K562 (cell line): Measurements from ENCODE around the gene DHDDS. TPM values are rescaled to one million over a fixed set of nuclear protein-coding genes. Genes with fewer than 3 reads are reported as not detected.

ENCODE experiments used
- ATF7 ChIP-seq: fragments of 450-650 bp; IDR thresholded peaks from 2 replicates; pipeline ENCODE4 v1.7.1; 2014; ENCODE audit warnings: mild to moderate bottlenecking, moderate library complexity
- CCAR2 ChIP-seq: fragments of 200-400 bp; formaldehyde crosslinking; IDR thresholded peaks from 2 replicates; pipeline ENCODE4 v1.6.1; 2017; ENCODE audit warnings: mild to moderate bottlenecking, low read depth, low read length
- CREM ChIP-seq: IDR thresholded peaks from 2 replicates; pipeline ENCODE4 v1.6.1; 2014; ENCODE audit warnings: antibody characterized with exemption, low read depth
- CTCFL ChIP-seq: IDR thresholded peaks from 2 replicates; pipeline ENCODE4 v1.6.1; 2011; ENCODE audit warnings: borderline replicate concordance, low read depth, mild to moderate bottlenecking, moderate library complexity, low read length; ENCODE audit not compliant: insufficient read depth, poor library complexity, severe bottlenecking
- DEAF1 ChIP-seq: fragments of 450-650 bp; formaldehyde crosslinking; IDR thresholded peaks from 2 replicates; pipeline ENCODE4 v1.4.0; 2020; ENCODE audit warnings: mild to moderate bottlenecking, moderate library complexity
- LARP7 ChIP-seq: fragments of 450-650 bp; IDR thresholded peaks from 2 replicates; pipeline ENCODE4 v1.6.1; 2016
- MEIS2 ChIP-seq: fragments of 450-650 bp; IDR thresholded peaks from 2 replicates; pipeline ENCODE4 v1.6.1; 2014; ENCODE audit warnings: mild to moderate bottlenecking; ENCODE audit not compliant: partially characterized antibody
- PBX2 ChIP-seq, 2 experiments: IDR thresholded peaks in 1 of 2; conservative IDR thresholded peaks in 1 of 2; 2 replicates each; pipeline ENCODE4 v1.6.1; 2016; ENCODE audit warnings: low read depth in 2 of 2, mild to moderate bottlenecking in 1 of 2, missing compliant biosample characterization in 1 of 2, missing genetic modification characterization in 1 of 2, moderate library complexity in 1 of 2
- PCBP2 ChIP-seq: fragments of 200-400 bp; formaldehyde crosslinking; IDR thresholded peaks from 2 replicates; pipeline ENCODE4 v1.6.1; 2018; ENCODE audit warnings: low read length, low read depth, mild to moderate bottlenecking, moderate library complexity; ENCODE audit not compliant: poor library complexity, severe bottlenecking
- RNF2 ChIP-seq: sonication (generic); IDR thresholded peaks from 2 replicates; pipeline ENCODE4 v1.6.1; 2016
- TRIM25 ChIP-seq: fragments of 450-650 bp; IDR thresholded peaks from 2 replicates; pipeline ENCODE4 v1.7.0; 2016; ENCODE audit warnings: borderline replicate concordance
- ZFP36 ChIP-seq: fragments of 150-350 bp; IDR thresholded peaks from 2 replicates; pipeline ENCODE4 v1.6.1; 2018; ENCODE audit warnings: low read length, low read depth; ENCODE audit not compliant: partially characterized antibody
- ZNF197 ChIP-seq: fragments of 200-800 bp; sonication (Bioruptor generic); IDR thresholded peaks from 2 replicates; pipeline ENCODE4 v1.6.1; 2016; ENCODE audit warnings: low read depth, missing genetic modification characterization, missing compliant biosample characterization
- polyA plus RNA-seq, 8 experiments: library from polyadenylated mRNA; depleted of rRNA in 4 of 8; stranded (reverse) in 5 of 8; unstranded in 3 of 8; fragments of >200 nt; fragmentation: Nextera tagmentation in 2 of 8; fragmentation: Illumina TruSeq in 1 of 8; extraction: Ambion mirVana in 2 of 8; extraction: Trizol in 1 of 8; gene quantifications; 2 replicates each; pipeline versions ENCODE4 v1.2.1 to v1.2.3, GENCODE V29; 2011 to 2014; ENCODE audit warnings: inconsistent platforms in 1 of 8, missing spikeins in 1 of 8
- total RNA-seq, 7 experiments: library from RNA; depleted of rRNA in 6 of 7; stranded (reverse); fragments of >200 nt in 6 of 7; fragmentation: Illumina TruSeq in 2 of 7; extraction: Trizol in 2 of 7; gene quantifications; 2 replicates each; pipeline versions ENCODE4 v1.2.1 to v1.2.3, GENCODE V29; 2011 to 2021; ENCODE audit warnings: low replicate concordance in 1 of 7

The DHDDS gene
- total and polyA plus RNA-seq, 9 of the 15 experiments (the other 6 are each of a cell fraction or from before 2014, with no cell fraction given) = 33.3 to 55.0 (median 44.3) TPM

- TF ChIP-seq DEAF1 (CRISPR knock-in tag) = no peak
- TF ChIP-seq CCAR2 = no peak
- peak; percentile 82 for TF ChIP-seq MEIS2
- no peak for TF ChIP-seq ZNF197
- no peak for TF ChIP-seq PCBP2
- no peak for TF ChIP-seq RNF2
- TF ChIP-seq CREM = no peak
- no peak for TF ChIP-seq ATF7
- TF ChIP-seq ZFP36 = no peak
- TF ChIP-seq TRIM25 = no peak
- TF ChIP-seq CTCFL = no peak
- no peak for TF ChIP-seq PBX2 (CRISPR knock-in tag; IDR thresholded peaks at IDR 0.05; ENCODE audit: low read depth)
- peak; percentile 54; the same call in 1 of the 2 replicates for TF ChIP-seq PBX2 (tag; conservative IDR thresholded peaks at IDR 0.05; ENCODE audit: low read depth)
- TF ChIP-seq LARP7 = no peak
These were observed 28.5 kb upstream of the DHDDS start (continued) for GRCh38 chr1:26403656-26404055.
